AG20443 (cell line): ENCODE results near the gene ZBTB43.

Source experiments
- DNase-seq: peaks from one replicate; pipeline ENCODE4 v3.0.0; 2012; ENCODE audit warnings: low spot score, mixed read lengths

ZBTB43 gene

DNA sequence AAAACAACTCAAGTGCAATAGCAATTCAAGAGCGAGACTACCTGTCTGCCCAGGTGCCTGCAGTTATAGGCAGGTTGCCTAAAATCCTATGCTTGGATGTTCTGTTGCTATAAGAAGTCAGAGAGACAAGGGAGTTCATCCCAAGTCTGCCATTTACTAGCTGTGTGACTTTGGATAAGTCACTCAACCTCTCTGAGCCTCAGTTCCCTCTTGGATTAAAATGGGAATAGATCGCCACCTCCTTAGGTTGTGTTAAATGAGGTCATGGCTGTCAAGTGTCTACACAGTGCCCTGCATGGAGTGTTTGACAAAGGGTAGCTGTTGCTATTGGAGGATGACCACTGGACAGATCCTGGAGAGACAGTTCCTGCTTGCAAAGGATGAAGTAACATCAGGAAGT lies 54.3 kb downstream of the ZBTB43 start:
- DNase-seq: no peak

DNA sequence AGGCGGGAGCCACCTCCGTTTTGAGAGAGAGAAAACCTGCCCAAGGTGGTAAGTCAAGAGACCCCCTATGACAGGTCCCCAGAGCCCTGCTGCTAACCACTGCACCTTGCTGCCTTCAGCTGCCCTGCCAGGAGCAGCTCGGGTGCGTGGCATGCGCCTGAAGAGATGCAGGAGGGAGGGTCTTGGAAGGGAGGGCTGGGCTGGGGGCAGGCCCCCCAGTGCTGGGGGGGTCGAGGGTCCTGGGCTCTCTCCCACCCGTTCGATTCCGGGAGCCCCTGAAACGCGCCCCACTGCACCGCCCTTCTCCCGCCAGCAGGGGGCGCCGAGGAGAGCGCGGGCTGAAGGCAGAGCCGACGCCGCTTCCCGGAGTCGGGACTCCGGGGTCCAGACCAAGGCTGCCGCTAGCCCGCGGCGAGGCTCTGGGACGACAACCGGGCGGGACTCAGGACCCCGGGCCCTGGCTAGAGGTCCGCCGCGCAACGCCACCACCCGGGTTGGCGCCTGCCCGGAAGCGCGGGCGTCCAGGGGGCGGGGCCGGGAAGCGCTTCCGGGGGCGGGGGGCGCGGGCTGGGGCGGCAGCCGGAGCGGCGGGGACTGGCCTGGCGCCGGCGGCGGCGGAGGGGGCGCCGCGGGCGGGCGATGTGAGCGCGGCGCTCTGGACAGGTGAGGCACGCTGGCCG lies 55.4 kb downstream of the ZBTB43 start, which contains the start of gene ZBTB34:
ZBTB34 (plus strand) TSS at position 563 of the 680 bp plus-strand sequence. CDS start 18,761 bp downstream, outside the sequence.
- DNase-seq: peak; percentile 89

DNA sequence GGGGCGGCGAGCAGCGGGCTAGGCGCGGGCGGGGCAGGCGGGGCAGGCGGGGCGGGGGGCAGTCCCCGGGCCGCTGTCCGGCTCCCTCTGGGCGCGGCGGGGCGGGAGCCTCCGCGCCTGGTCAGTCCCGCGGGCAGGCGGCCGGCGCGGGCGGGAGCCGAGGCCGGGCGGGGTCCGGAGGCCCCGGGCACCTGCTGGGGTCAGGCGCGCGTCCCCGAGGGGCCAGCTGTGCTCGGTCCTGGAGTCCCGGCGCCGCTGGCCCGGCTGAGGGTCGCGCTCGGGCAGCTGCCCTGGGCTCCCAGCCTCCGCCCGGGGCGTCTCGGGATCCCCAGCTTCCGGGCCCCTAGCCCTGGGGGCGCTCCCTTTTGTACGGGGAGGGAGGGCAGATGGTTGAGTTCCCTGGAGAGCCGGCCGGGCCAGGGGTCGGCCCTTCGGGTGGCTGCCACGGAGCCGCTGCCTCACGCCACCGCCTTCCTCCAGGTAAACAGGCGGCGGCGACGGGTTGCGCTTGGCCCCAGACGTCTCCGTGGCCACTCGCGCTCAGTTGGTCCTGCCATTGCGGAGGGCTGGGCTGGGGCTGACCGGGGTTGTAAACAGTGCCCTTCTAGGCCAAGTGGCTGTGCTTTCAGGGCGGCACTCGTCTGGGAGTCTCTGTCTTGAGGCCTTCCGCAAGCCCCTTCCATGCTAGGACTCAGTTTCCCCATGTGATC lies 56.1 kb downstream of the ZBTB43 start:
- DNase-seq: peak; percentile 83

DNA sequence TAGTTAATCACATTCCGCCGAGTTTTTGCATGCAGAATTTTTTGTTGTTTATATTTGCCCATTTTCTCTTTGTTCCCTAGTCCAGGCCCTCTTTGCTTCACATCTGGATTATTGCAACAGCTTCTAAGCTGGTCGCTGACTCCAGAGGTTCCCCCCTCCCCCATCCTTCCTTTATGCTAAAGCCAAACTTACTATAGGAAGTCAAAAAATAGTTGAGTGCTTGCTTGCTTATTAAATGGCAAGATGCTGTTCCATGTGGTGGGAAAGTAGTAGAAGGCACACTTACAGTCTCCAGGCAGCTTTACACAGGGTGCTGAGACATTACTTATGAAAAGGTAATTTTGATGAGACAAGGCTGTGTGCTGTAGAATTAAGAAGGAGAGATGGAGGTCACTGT lies 56.9 kb downstream of the ZBTB43 start:
- DNase-seq: no peak

DNA sequence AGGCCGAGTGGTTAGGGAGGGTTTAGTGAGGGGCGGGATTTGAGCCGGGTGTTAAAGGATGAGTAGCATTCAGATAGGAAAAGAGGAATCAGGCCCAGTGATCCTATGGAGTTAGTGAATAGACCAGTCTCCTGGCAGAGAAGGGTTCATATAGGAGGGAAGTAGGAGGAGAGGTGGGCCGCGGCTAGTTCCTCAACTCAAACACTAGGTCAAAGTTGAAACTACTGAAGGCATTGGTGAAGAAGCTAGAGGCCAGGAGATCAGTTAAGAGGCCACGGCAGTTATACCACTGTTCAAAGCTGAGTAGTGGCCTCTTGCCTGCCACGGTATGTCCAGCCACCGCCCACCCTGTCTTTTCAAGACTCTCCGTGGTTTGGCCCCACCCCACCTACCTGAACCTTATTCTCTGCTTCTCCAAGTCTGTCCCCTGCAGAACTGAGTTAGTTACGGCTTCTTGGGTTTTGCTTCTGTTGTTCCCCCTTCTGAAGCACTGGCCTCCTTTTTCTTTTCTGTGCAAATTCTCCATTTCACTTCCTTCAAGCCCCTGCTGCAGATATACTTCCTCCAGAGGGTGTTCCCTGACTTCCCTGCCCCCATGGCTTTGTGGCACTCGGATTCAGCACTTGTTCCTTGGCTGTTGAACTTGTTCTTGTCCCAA lies 57.4 kb downstream of the ZBTB43 start:
- DNase-seq: no peak

DNA sequence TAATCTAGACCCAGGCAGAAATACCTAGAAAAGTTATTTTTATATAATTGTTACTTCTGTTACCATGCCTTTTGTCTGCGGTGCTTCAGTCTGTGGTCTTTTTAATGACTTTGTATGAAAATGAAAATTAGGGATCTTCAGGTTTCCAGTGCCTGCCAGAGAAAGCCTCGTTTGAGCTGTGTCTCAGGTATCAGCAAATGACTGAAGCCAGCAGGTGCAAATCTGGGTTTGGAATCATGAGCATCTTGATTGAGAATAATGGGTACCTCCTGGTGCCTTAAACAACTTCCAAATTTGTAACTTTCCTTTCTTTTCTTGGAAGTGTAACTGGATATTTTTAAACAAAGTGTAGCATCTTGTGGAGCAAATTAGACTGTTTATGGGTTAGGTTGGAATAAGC lies 59.9 kb downstream of the ZBTB43 start:
- no peak for DNase-seq

DNA sequence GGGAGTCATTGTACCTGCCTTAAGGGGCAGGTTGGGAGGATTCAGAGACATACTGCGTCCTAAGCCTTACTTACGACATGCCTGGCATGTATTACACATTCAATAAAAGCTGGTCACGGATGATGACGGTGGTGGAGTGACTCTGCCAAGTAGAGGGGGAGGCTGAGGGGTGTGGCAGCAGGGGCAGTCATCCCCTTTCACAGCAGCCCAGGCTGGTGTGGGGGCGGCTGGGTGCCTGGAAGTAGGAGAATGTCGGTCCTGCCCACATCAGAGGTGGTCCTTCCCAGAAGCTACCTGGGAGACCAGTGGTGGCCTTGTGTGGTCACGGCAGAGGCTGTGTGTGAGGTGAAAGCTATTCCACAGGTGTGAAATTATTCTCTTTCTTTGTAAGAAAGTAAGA lies 64.5 kb downstream of the ZBTB43 start:
- no peak for DNase-seq

DNA sequence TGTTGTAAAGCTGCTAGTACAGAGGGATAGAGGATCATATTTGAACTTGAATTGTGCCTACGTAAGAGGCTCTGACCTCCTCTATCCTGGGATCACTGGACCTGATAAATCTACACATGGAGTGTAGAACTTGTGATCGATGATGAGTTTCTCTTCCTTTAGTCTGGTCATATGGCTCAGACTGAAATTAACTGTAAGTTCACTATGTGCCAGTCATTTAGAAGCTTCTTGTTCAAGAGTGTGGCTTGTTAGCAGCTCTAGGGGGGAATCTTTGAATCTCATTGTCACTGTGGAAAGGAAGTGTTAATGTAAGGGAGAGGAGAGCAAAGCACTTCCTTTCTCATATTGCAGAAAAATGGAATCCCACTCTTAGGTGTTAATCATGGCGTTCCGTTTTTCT lies 67.7 kb downstream of the ZBTB43 start:
- no peak for DNase-seq

DNA sequence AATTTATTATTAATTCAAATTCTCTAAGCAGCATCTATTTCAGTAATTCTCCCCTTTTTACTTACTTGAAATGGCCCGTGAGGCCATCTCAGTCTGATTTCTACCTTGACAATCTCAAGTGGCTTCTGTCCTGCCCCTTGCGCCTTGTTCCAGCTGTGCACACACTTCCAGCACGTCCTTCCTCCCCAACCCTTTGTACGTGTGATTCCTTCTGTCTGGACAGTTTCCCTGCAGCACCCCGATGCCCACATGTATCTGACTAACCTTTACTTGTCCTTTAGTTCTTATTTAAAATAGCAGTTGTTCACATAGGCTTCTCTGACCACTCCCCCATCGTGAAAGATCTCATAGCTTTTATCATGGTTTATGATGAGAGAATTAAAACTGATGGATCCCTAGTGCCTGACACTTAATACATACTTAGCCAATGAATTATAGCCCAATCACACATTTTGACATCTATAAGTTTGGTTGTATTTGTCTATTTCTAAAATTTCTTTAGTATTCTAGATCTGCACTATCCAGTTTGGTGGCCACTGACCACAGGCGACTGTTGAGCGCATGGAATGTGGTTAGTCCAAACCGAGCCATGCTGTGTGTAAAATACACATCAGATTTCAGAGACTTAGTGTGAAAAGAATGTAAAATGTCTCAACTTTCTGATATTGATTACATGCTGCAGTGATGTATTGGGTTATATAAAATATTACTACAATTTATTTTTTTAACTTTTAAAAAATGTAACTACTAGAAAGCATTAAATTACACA lies 69.9 kb downstream of the ZBTB43 start:
- DNase-seq: no peak

DNA sequence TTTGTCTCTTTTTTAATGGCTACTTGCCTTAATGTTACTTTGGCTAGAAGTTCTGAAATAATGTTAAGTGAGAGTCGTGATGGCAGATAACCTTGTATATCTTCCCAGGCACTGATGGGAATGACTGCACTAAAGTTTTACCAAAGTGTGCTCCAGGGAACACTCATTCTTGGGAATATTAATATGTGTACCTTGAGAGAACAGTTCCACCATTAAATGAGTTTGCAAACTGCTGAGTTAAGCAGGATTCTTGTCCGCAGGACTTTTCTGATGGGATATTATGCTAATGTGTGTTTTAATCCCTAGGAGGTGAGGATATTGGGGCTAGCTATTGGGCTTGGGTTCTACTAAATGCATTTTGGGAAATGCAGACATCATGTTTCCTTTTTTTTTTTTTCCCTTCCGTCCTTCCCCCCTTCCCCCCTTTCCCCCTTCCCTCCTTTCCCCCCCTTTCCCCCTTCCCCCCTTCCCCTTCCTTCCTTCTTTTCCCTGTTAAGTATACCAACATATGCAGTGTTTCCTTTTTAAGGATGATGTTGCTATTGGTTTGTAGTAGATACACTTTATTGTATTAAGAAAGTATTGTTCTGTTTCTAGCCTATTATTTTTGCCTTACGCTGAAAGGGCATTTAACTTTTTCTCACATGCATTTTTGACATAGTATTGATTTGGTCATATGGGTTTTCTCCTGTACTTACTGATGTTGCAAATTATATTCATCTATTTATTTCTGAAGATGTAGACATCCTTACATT lies 71.1 kb downstream of the ZBTB43 start:
- DNase-seq: no peak

DNA sequence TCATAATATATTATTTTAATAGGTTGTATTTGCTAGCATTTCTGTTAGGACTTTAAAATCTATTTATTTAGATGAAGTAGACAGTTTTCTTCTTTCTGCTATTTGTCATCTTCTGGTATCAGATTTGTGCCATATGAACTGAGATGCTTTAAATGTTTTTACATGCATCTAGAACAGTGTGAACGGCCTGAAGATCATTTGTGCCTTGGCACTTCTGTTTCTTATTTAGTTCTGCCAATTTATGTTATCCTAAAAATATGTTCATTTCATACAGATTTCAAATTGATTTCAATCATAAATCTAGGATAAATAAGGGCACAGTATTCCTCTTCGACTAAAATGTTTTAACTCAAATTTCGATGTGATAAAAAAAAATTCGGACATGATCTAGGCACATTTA lies 71.7 kb downstream of the ZBTB43 start:
- no peak for DNase-seq

DNA sequence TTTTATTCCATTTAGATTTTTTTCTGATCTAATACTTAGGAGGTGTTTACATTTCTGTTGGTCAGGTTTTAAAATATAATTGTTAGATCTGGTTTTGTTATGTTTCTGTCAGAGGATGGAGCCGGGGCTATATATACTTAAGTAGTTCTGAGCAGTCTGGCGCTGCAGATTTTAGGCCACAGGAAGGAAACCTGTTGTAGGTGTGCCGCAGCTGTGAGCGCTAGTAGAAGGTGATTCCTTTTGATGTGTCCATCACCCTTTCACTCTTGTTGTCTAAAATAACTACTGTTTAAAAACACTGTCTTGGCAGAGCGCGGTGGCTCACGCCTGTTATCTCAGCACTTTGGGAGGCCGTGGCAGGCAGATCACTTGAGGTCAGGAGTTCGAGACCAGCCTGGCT lies 72.6 kb downstream of the ZBTB43 start:
- no peak for DNase-seq

DNA sequence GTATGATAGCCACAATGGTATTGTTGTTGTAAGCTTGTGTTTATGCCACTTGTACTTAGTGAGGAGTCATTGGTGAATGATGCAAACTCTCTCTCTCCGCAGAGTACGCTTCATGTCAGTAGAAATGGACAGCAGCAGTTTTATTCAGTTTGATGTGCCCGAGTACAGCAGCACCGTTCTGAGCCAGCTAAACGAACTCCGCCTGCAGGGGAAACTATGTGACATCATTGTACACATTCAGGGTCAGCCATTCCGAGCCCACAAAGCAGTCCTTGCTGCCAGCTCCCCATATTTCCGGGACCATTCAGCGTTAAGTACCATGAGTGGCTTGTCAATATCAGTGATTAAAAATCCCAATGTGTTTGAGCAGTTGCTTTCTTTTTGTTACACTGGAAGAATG lies 74.4 kb downstream of the ZBTB43 start:
- no peak for DNase-seq

DNA sequence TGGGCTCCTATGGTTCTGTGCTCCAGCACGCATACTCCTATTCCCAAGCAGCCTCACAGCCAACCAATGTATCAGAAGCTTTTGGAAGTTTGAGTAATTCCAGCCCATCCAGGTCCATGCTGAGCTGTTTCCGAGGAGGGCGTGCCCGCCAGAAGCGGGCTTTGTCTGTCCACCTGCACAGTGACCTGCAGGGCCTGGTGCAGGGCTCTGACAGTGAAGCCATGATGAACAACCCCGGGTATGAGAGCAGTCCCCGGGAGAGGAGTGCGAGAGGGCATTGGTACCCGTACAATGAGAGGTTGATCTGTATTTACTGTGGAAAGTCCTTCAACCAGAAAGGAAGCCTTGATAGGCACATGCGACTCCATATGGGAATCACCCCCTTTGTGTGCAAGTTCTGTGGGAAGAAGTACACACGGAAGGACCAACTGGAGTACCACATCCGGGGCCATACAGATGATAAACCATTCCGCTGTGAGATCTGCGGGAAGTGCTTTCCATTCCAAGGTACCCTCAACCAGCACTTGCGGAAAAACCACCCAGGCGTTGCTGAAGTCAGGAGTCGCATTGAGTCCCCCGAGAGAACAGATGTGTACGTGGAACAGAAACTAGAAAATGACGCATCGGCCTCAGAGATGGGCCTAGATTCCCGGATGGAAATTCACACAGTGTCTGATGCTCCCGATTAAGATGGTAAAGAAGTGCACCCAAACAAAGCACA lies 75.5 kb downstream of the ZBTB43 start:
- DNase-seq: no peak

DNA sequence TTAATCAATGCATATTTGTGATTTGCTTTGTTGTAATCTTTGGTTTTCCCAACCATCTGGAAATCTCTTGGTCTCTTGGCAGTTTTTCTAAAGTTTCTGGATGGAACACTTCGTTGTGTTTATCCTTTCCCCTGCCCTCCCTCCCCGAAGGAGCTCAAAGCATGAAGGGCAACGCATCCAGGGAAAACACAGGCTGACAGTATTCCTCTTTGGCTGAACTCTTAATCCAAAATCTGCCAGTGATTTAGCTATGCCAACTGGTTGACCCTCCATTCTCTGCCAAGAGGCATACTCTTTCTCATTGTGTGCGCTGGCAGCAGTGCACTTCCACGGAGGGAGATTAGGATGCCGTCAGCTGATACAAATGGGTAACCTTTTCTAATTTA lies 76.1 kb downstream of the ZBTB43 start:
- no peak for DNase-seq

DNA sequence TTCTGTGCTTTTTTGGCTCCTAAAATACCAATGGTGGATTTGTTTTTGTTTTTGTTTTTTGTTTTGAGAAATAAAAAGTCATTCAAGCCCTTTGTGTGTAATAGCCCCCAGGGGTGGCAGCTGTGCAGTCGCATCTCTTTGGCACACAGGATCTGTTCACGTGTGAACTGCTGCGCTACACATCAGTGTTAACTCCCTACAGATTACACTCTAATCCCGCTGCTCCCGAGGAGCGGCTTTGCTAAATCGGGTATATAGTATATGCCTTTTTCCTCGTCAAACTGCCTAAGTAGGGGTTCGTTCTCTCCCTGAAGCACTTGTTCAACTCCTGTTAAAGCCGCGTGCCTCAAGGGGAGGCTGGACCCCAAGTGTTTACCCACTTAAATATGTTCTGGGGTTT lies 77.9 kb downstream of the ZBTB43 start:
- DNase-seq: no peak

DNA sequence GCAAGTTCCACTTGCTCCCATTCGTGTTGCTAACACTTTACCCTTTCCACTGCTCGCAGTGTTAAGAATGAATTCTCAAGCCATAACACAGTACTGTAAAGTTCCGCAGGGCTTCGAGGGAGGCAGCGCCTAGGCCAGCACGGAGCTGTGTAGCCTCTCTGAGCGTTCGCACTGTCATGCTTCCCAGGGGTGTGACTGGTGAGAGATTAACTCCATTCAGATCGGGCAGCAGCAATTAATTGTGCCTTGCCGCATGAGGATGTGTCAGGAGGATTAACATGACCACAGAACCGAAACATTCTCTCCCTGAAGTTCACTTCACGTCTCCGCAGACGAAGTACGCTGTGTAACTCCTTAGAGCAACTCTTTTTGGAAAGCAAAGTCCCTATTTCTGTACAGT lies 78.8 kb downstream of the ZBTB43 start:
- DNase-seq: no peak

DNA sequence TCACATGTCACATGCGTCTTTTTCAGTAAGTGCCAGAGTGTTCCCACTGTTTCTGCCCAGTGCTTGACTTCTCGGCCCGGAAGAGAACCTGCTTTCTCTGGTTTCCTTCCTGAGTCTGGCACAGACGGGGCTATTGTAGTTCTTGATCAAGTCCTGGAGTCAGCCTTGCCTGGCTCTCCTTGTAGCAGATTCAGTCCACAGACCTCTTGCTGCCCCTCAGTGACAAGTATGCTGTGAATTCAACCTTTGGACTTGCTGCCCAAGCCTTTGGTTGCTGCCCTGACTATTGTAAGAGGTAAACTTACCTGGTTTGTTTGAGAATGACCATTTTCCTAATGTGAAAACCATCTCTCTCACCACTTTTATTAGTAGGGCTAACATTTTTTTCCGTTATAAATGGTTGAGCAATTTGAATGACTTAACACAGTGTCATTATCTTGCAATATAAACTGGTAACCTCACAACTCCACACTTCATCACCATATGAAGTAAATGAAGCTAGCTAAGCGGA lies 80.3 kb downstream of the ZBTB43 start:
- no peak for DNase-seq

DNA sequence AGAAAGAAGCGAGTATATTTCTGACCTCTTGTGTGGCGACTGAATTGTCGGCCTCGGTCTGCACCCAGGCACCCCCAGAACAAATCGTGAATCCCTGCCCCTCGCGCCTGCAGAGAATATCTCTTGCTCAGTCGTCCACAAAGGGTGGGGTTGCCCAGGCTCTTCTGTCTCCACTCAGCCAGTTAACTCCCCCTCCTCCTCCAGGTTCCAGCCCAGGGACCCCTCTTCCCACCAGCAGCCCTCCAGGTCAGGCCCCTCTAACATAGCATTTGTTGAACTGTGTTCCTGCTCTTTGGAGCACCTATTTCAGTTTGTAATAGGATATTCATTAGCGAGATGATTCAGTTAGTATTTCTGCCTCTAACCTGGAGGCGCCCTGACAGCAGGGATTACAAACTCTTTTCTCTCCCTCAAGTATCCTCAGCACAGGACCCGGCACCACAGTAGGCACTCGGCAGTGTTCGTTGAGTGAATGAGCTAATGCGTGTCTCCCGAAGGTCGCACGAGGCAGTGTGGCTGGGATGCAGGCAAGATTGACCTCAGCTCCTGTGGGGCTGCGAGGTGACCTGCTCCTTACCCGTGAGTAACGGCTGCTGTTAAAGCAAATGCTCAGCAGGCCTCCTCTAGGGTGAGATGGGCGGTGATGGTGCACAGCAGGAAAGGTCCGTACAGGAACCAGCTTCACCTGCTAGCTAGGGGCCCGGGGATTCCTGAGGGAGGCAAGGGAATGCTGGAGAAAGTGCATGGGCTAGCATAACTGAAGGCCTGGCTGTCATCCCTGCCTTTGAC lies 81.4 kb downstream of the ZBTB43 start:
- DNase-seq: no peak

DNA sequence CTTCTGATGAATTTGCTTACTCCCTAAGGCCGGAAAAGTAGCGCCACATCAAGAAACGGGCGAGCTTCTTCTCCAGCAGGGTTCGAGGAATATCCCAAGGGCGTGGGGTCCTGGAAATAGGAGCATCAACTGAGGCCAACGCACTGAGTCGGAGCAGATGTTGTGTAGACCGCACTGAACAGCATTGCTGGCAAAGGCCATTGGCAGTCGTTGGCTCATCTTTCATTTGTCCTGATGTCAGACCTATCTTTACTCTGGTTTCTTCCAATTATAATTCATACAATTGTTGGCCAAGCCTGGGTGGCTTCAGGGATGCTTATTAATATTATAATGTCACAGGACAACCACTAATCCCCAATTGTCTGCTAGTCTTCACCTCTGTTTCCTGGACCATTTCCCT lies 82.1 kb downstream of the ZBTB43 start:
- DNase-seq: no peak
